HG03066 (cell line): ENCODE results near the gene WDR27.

ENCODE experiments used
- ATAC-seq: cut with Tn5 transposase; IDR thresholded peaks from one replicate; pipeline ENCODE4 v1.9.1; 2021; ENCODE audit warnings: low read depth; ENCODE audit not compliant: unreplicated experiment

Gene WDR27

GRCh38 chr6:169642455-169642854 lies 59.4 kb downstream of the WDR27 start:
- ATAC-seq, result no peak

GRCh38 chr6:169641461-169642085 lies 60.3 kb downstream of the WDR27 start:
- no peak for ATAC-seq

- ATAC-seq, result no peak
Measured at GRCh38 chr6:169640983-169641382, 60.8 kb downstream of the WDR27 start.

GRCh38 chr6:169640351-169640852 lies 61.4 kb downstream of the WDR27 start:
- ATAC-seq, result no peak

GRCh38 chr6:169639653-169640278 lies 62.1 kb downstream of the WDR27 start:
- no peak for ATAC-seq

GRCh38 chr6:169638915-169639314 lies 62.9 kb downstream of the WDR27 start:
- no peak for ATAC-seq

- ATAC-seq, result no peak
Measured at GRCh38 chr6:169638388-169638787, 63.4 kb downstream of the WDR27 start.

GRCh38 chr6:169635345-169635744 lies 66.5 kb downstream of the WDR27 start:
- ATAC-seq, result no peak

GRCh38 chr6:169632841-169633240 lies 69.0 kb downstream of the WDR27 start:
- ATAC-seq, result no peak

- no peak for ATAC-seq
Measured at GRCh38 chr6:169629256-169629655, 72.6 kb downstream of the WDR27 start.

GRCh38 chr6:169627736-169628607 lies 73.9 kb downstream of the WDR27 start:
- ATAC-seq, result no peak

- ATAC-seq, result no peak
Measured at GRCh38 chr6:169626649-169627048, 75.2 kb downstream of the WDR27 start.

- no peak for ATAC-seq
Measured at GRCh38 chr6:169626169-169626568, 75.7 kb downstream of the WDR27 start.

- ATAC-seq, result no peak
Measured at GRCh38 chr6:169625376-169625775, 76.5 kb downstream of the WDR27 start.

- no peak for ATAC-seq
Measured at GRCh38 chr6:169624785-169625184, 77.0 kb downstream of the WDR27 start.

- no peak for ATAC-seq
Measured at GRCh38 chr6:169623975-169624374, 77.9 kb downstream of the WDR27 start.

GRCh38 chr6:169623343-169623742 lies 78.5 kb downstream of the WDR27 start:
- ATAC-seq, result no peak

- ATAC-seq, result no peak
Measured at GRCh38 chr6:169622618-169623017, 79.2 kb downstream of the WDR27 start.

GRCh38 chr6:169621311-169621710 lies 80.5 kb downstream of the WDR27 start:
- ATAC-seq, result no peak

GRCh38 chr6:169620171-169621130 lies 81.4 kb downstream of the WDR27 start:
- no peak for ATAC-seq
